Dedifferentiated amniotic fluid mesenchymal stem cell (primary cell): ENCODE results near the gene LRP8.

Source experiments
- DNase-seq: peaks from one replicate; pipeline ENCODE4 v3.0.0-alpha.2; 2016; ENCODE audit errors: extremely low spot score

Gene LRP8

GRCh38 chr1:53305650-53306049 lies 22.2 kb downstream of the LRP8 start:
- DNase-seq: no peak

- DNase-seq: no peak
These were observed 23.3 kb downstream of the LRP8 start for GRCh38 chr1:53304527-53304926.

- no peak for DNase-seq
These were observed 23.9 kb downstream of the LRP8 start for GRCh38 chr1:53303726-53304515.

GRCh38 chr1:53303243-53303642 lies 24.6 kb downstream of the LRP8 start:
- no peak for DNase-seq

GRCh38 chr1:53299233-53299632 lies 28.6 kb downstream of the LRP8 start:
- DNase-seq: no peak

- DNase-seq: no peak
These were observed 29.7 kb downstream of the LRP8 start for GRCh38 chr1:53298045-53298637.

- no peak for DNase-seq
These were observed 30.7 kb downstream of the LRP8 start for GRCh38 chr1:53297195-53297594.

- no peak for DNase-seq
These were observed 31.6 kb downstream of the LRP8 start for GRCh38 chr1:53296117-53296749.

- no peak for DNase-seq
These were observed 32.1 kb downstream of the LRP8 start for GRCh38 chr1:53295726-53296116.

GRCh38 chr1:53295295-53295694 lies 32.6 kb downstream of the LRP8 start:
- DNase-seq: no peak

- no peak for DNase-seq
These were observed 33.3 kb downstream of the LRP8 start for GRCh38 chr1:53294567-53294966.

GRCh38 chr1:53294061-53294460 lies 33.8 kb downstream of the LRP8 start:
- no peak for DNase-seq

- no peak for DNase-seq
These were observed 34.7 kb downstream of the LRP8 start for GRCh38 chr1:53293123-53293522.

- DNase-seq: no peak
These were observed 35.2 kb downstream of the LRP8 start for GRCh38 chr1:53292690-53293089.

- DNase-seq: no peak
These were observed 36.3 kb downstream of the LRP8 start for GRCh38 chr1:53291574-53291973.

GRCh38 chr1:53288790-53289429 lies 39.0 kb downstream of the LRP8 start:
- no peak for DNase-seq

GRCh38 chr1:53288002-53288789 lies 39.7 kb downstream of the LRP8 start:
- no peak for DNase-seq

- no peak for DNase-seq
These were observed 40.9 kb downstream of the LRP8 start for GRCh38 chr1:53286955-53287354.

GRCh38 chr1:53285969-53286760 lies 41.7 kb downstream of the LRP8 start:
- no peak for DNase-seq

- no peak for DNase-seq
These were observed 42.3 kb downstream of the LRP8 start for GRCh38 chr1:53285546-53285945.
